Cardiac muscle cell (in vitro differentiated cells and primary cell): ENCODE measurements around the gene CRYGC. TPM values are rescaled to one million over a fixed set of nuclear protein-coding genes. Genes with fewer than 3 reads are reported as not detected.
A peak's percentile ranks its signal among the peaks of the same experiment; 100 is the strongest.

Source experiments
- DNase-seq, 2 donors: peaks; one replicate each; pipeline versions ENCODE4 v3.0.0 to v3.0.0-alpha.2; 2010 to 2017; ENCODE audit warnings: low read depth in 1 of 2, low spot score in 1 of 2
- H3K27ac ChIP-seq: fragments of 200-600 bp; sonication (generic); 2 replicates; pipeline ENCODE4 v1.5.1; 2016
- H3K27me3 ChIP-seq: fragments of 200-600 bp; sonication (generic); 2 replicates; pipeline ENCODE4 v1.6.0; 2016; ENCODE audit warnings: control low read depth
- H3K36me3 ChIP-seq: fragments of 200-600 bp; sonication (generic); 2 replicates; pipeline ENCODE4 v1.5.1; 2016; ENCODE audit warnings: control low read depth
- H3K4me1 ChIP-seq: fragments of 200-600 bp; sonication (generic); 2 replicates; pipeline ENCODE4 v1.8.1; 2017; ENCODE audit warnings: low read depth, mild to moderate bottlenecking, mixed run types
- H3K4me3 ChIP-seq: fragments of 200-600 bp; sonication (generic); 2 replicates; pipeline ENCODE4 v1.5.1; 2016; ENCODE audit warnings: mild to moderate bottlenecking
- H3K9me3 ChIP-seq: fragments of 200-600 bp; sonication (generic); 2 replicates; pipeline ENCODE4 v1.5.1; 2017; ENCODE audit warnings: low read depth, mild to moderate bottlenecking, control low read depth
- polyA plus RNA-seq: library from polyadenylated mRNA; unstranded; fragments of >200 nt; fragmentation: Nextera tagmentation; extraction: Ambion mirVana; gene quantifications from 2 replicates; pipeline ENCODE4 v1.2.1, GENCODE V29; 2016
- total RNA-seq: library from RNA; depleted of rRNA; stranded (reverse); fragments of >200 nt; gene quantifications from 2 replicates; pipeline ENCODE4 v1.2.3, GENCODE V29; 2016
- TF ChIP-seq, protein P1 (sequence below): IDR thresholded peaks from 2 replicates; pipeline ENCODE4 v1.5.1; 2012; ENCODE audit warnings: low read depth, mild to moderate bottlenecking, low read length

Gene CRYGC, protein sequence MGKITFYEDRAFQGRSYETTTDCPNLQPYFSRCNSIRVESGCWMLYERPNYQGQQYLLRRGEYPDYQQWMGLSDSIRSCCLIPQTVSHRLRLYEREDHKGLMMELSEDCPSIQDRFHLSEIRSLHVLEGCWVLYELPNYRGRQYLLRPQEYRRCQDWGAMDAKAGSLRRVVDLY
- total RNA-seq (not detected in 2 replicates), polyA plus RNA-seq (not detected in 2 replicates)

DNA sequence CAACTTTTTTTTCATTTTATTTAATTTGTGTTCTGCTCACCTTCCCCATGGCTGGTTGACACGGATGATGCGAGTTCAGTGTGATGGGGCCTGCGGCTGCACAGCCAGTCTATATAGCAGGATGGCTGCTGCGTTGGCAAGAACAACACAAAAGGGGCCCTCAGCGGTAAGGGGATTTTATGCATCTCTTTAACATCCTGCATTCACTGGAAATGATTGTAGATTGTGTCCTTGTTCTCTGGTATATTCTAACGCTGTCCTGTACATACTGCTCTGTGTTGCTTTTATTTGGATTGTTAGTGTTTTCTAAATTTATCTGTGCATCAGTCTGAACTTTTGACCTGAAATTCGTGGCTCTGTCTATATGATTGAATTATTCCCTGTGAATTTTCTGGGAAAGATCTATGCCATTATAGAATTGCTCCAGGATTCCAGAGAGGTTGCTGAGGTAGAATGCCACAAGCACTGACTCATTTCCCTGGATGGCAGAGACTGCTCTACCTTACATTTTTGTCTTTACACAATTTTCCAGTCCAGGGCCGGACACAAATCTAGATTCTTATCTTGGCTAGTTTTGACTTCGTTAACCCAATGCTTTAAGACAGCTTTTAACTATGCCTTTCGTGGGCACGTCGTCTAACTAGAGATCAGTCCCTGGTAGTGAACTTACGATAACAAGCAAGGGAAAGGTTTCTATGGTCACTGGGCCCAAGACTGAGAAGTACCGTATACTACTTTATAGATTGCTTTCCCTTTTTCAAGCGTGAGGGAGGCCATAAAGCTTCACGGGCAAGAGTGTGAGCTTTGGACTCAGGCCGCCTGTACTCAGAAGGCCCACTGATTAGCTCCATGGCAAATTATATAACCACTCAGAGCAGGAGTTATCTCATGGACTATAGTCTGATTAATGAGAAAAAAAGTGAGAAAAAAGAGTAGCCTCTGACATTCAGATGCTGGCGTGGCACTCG, at the start of gene CRYGC:
Gene CRYGC (minus strand): TSS at position 85 of the 968 bp plus-strand sequence. CDS start 36 bp downstream, at position 49.
- Histone ChIP-seq H3K4me3 (no peak within 1 kb of the TSS), H3K4me1 (no peaks in the 10 kb centered on the region), H3K9me3 (no peaks in the 10 kb centered on the region), H3K27ac (no peak within 1 kb of the TSS), H3K36me3 (no peaks in the 10 kb centered on the region), H3K27me3 (no peaks in the 10 kb centered on the region)
- DNase-seq, result no peak
- TF ChIP-seq, protein P1, sequence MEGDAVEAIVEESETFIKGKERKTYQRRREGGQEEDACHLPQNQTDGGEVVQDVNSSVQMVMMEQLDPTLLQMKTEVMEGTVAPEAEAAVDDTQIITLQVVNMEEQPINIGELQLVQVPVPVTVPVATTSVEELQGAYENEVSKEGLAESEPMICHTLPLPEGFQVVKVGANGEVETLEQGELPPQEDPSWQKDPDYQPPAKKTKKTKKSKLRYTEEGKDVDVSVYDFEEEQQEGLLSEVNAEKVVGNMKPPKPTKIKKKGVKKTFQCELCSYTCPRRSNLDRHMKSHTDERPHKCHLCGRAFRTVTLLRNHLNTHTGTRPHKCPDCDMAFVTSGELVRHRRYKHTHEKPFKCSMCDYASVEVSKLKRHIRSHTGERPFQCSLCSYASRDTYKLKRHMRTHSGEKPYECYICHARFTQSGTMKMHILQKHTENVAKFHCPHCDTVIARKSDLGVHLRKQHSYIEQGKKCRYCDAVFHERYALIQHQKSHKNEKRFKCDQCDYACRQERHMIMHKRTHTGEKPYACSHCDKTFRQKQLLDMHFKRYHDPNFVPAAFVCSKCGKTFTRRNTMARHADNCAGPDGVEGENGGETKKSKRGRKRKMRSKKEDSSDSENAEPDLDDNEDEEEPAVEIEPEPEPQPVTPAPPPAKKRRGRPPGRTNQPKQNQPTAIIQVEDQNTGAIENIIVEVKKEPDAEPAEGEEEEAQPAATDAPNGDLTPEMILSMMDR, result no peak

DNA sequence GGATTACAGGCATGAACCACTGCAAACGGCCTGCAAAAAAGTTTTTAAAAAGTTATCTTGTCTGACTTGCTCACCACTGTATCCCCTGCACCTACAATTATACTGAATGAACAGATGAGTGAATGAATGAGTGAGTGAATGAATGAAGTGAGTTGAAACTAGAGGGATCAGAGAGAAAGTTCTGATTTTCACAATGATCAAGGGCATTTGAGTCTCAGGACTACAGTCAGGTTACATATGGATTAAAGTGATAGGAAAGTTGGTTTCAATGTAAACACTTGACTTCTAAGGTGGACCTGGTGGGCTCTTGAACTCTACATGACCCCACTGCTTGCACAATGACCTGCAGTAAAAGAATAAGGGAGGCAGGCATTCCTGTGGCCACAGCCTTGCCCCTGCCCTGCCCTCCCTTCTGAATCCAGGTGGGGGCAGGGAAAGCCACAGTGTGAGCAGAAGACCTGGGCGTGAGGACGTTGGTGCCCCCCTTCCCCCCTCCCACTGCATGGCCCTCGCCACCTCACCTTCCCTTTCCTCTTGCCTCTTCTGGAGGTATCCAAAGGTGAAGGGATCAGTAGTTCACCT, 49.5 kb upstream of the CRYGC start:
- Histone ChIP-seq H3K4me3 (no peak overlapping the region), H3K27ac (no peak overlapping the region), H3K4me1 (no peaks in the 10 kb centered on the region), H3K9me3 (no peaks in the 10 kb centered on the region), H3K36me3 (no peaks in the 10 kb centered on the region), H3K27me3 (no peaks in the 10 kb centered on the region)
- TF ChIP-seq, protein P1, result no peak
- peak; percentile 32 to 41 for DNase-seq

DNA sequence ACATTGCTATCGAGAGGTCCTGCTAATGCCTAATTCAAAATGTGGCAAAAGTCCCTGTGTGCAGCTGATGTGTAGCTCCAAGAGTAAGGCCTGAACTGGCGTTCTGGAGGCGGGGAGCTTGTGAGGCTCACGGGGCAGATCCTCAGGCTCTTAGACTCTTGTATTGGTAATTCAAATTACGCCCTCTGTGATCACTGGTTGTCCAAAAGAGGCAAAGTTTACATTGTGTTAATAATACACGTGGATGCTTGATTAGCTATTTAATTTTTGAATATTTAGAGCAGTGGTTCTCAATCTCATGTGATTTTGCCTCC, 46.2 kb upstream of the CRYGC start:
- Histone ChIP-seq H3K4me3 (no peak overlapping the region), H3K36me3 (no peaks in the 10 kb centered on the region), H3K27ac (no peak overlapping the region), H3K9me3 (no peaks in the 10 kb centered on the region), H3K4me1 (no peaks in the 10 kb centered on the region), H3K27me3 (no peaks in the 10 kb centered on the region)
- TF ChIP-seq, protein P1, result no peak
- DNase-seq, result peak in 1 of 2 donors; percentile 16

DNA sequence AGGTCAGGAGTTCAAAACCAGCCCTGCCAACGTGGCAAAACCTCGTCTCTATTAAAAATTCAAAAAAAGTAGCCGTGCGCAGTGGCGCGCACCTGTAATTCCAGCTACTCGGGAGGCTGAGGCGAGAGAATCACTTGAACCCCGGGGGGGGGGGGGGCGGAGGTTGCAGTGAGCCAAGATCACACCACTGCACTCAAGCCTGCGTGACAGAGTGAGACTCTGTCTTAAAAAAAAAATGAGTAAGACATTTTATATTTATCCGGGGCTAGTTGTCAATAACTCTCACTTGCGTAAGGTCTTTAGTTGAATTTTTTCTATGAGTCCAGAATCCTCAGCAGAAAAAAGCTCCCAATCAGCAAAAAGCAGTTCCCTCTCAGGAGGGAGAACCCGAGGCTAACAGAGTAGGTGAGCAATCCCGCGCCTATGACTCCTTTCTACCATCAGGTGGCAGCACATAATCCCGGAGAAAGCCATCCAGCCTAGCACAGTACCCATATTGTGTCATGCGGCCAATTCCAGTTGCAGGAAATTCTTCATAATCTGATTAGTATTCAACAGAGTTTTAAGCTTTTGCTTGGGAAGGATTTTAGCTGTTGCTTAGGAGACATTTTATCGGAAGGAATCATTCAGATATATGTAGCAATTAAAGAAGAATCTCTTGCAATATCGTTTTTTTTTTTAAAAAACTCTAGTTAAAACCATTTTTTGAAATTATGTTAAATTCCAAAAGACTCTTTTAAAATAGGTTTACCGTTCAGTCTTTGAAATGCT, 45.6 kb upstream of the CRYGC start:
- Histone ChIP-seq H3K4me1 (no peaks in the 10 kb centered on the region), H3K27ac (no peak overlapping the region), H3K4me3 (no peak overlapping the region), H3K36me3 (no peaks in the 10 kb centered on the region), H3K27me3 (no peaks in the 10 kb centered on the region), H3K9me3 (no peaks in the 10 kb centered on the region)
- TF ChIP-seq, protein P1, result peak; percentile 96
- peak; percentile 83 to 91 for DNase-seq

DNA sequence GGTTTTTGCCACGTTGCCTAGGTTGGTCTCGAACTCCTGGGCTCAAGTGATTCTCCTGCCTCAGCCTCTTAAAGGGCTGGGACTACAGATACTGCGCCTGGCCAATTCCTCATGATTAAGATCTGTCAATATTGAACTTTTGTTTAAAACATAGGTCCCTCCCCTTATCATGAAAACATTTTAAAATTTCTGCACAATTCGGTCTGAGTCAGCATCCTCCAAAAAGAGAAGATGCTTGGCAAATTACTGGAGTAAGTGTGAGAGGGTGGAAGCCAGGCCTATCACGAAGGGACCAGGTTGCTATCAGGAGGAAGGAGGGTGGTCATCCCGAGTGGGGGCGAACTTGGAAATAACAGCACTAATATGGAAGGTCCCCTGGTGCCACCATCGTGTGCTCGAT, 44.5 kb upstream of the CRYGC start:
- Histone ChIP-seq H3K36me3 (no peaks in the 10 kb centered on the region), H3K27ac (no peak overlapping the region), H3K9me3 (no peaks in the 10 kb centered on the region), H3K4me1 (no peaks in the 10 kb centered on the region), H3K4me3 (no peak overlapping the region), H3K27me3 (no peaks in the 10 kb centered on the region)
- DNase-seq, result no peak
- TF ChIP-seq, protein P1, result no peak
